Body of pancreas (tissue), 4 donors: ENCODE data around the gene FAM83B. TPM values are rescaled to one million over a fixed set of nuclear protein-coding genes. Genes with fewer than 3 reads are reported as not detected.
"Not testable (repeated sequence)": the region's sequence is repeated elsewhere in the genome, so short reads cannot be mapped to it uniquely, and the experiment has no call there.

Source experiments
- ATAC-seq: fragments of 150-250 bp; one replicate; pipeline ENCODE4 v1.9.1; 2016
- DNase-seq, 4 donors: peaks; one replicate each; pipeline ENCODE4 v3.0.0-alpha.2; 2019
- H3K27ac ChIP-seq, 4 donors: fragments of 200-600 bp; sonication (generic); 1 replicate in 3 of 4; 2 replicates in 1 of 4; pipeline versions ENCODE4 v1.5.1 to v1.6.1; 2016 to 2019; ENCODE audit warnings: mild to moderate bottlenecking in 1 of 4, mixed read lengths in 1 of 4, moderate library complexity in 1 of 4
- H3K27me3 ChIP-seq, 2 donors: fragments of 200-600 bp; sonication (generic); one replicate each; pipeline ENCODE4 v1.6.0; 2016; ENCODE audit warnings: mild to moderate bottlenecking in 1 of 2
- H3K36me3 ChIP-seq, 2 donors: fragments of 200-600 bp; sonication (generic); replicated peaks in 1 of 2; 2 replicates each; pipeline ENCODE4 v1.5.1; 2016; ENCODE audit warnings: low read depth in 2 of 2; ENCODE audit not compliant: insufficient read depth in 1 of 2
- H3K4me1 ChIP-seq: fragments of 200-600 bp; sonication (generic); one replicate; pipeline ENCODE4 v1.6.0; 2016
- H3K4me3 ChIP-seq, 2 donors: fragments of 200-600 bp; sonication (generic); 1 replicate in 1 of 2; 2 replicates in 1 of 2; pipeline ENCODE4 v1.5.1; 2016 to 2019
- H3K9me3 ChIP-seq, 3 donors: fragments of 200-600 bp; sonication (generic); 1 replicate in 2 of 3; 2 replicates in 1 of 3; pipeline ENCODE4 v1.5.1; 2016
- CTCF ChIP-seq, 7 experiments: fragments of 450-650 bp in 4 of 7; fragments of 200-600 bp in 3 of 7; sonication (generic) in 3 of 7; IDR thresholded peaks; one replicate each; pipeline ENCODE4 v1.5.1; 2016 to 2019; ENCODE audit warnings: antibody characterized with exemption in 7 of 7
- POLR2A ChIP-seq, 3 donors: fragments of 450-650 bp; IDR thresholded peaks; one replicate each; pipeline ENCODE4 v1.6.1; 2016; ENCODE audit warnings: antibody characterized with exemption in 3 of 3, mild to moderate bottlenecking in 2 of 3
- WGBS, 2 donors: methylation state at CpG; one replicate each; pipeline ENCODE4 v1.1.5; 2017; 5-methylcytosine and 5-hydroxymethylcytosine counted together
- intact Hi-C: fragments of 100-400 bp; cut with DNase I; formaldehyde crosslinking; loops from one replicate; pipeline ENCODE4 v1.15.1; 2023
- total RNA-seq, 2 donors: library from RNA; depleted of rRNA; stranded (reverse); fragments of >200 nt; gene quantifications; one replicate each; pipeline ENCODE4 v1.1.0, GENCODE V29; 2016

FAM83B gene
- 1 to 10 TPM; 3.4 to 6.9 TPM for total RNA-seq

- Histone ChIP-seq H3K27ac (peak within 1 kb of the TSS; percentile 44 to 89 (median 82)), H3K4me1 (peaks cover 9% of the 10 kb centered on the region), H3K9me3 (no peaks in the 10 kb centered on the region), H3K36me3 (no peaks in the 10 kb centered on the region), H3K4me3 (peak within 1 kb of the TSS; percentile 54 to 67), H3K27me3 (peaks cover 0 to 4% of the 10 kb centered on the region in 2 donors)
- peak; percentile 47 to 82 (median 77) for DNase-seq
- WGBS, 2 donors, result 3 to 4% methylated on average over 11 to 48 of the region's 50 CpGs
- peak; percentile 92 for ATAC-seq
- intact Hi-C loops, result no loop called here
- TF ChIP-seq CTCF (IDR thresholded peaks at IDR 0.05) (no peak), POLR2A (IDR thresholded peaks at IDR 0.05) (peak in 2 of 3 donors; percentile 69 to 70)
These were observed at the start of gene FAM83B for GRCh38 chr6:54846243-54846856. Gene FAM83B (plus strand): TSS chr6:54846771. CDS start chr6:54870247, 23,476 bp downstream.

DNA sequence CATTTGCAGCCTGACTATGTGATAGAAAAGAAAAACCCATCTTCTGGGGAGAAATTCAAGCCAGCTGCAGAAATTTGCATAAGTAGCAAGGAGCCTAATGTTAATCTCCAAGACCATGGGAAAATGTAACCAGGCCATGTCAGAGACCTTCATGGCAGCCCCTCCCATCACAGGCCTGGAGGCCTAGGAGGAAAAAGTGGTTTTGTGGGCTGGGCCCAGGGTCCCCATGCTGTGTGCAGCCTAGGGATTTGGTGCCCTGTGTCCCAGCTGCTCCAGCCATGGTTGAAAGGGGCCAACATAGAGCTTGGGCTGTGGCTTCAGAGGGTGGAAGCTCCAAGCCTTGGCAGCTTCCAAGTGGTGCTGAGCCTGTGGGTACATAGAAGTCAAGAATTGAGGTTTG is 49.7 kb upstream of the FAM83B start:
- H3K36me3 ChIP-seq, H3K4me1 ChIP-seq, H3K9me3 ChIP-seq, intact Hi-C loops, H3K4me3 ChIP-seq, H3K27ac ChIP-seq, DNase-seq, ATAC-seq, H3K27me3 ChIP-seq: not testable (repeated sequence)

DNA sequence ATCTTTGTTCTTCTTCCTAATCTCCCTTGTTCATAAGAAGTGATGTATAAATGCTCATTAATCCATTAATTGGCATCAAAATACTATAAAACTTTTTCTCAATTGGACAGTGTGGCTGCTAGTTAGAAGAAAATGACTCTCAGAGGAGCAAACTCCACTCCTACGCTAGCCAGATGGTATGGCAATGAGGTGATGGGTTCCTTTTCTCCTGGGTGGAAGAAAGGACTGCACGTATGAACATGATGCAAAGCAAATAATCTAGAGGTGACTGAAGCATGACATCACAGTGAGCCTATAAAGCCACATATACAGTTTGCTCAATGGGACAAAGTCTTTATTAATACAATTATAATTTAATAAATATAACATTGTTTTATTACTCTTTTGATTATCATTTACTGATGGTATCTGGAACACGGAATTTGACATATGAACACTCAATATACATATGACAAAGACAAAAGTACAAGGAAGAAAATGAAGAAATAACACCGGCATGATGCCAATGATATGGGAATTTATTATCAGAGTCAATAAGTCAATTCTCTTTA is 46.4 kb upstream of the FAM83B start:
- no peaks in the 10 kb centered on the region for H3K27me3 ChIP-seq
- H3K9me3 ChIP-seq, result no peaks in the 10 kb centered on the region
- no peak overlapping the region for H3K4me3 ChIP-seq
- no peaks in the 10 kb centered on the region for H3K4me1 ChIP-seq
- DNase-seq (no peak), ATAC-seq (no peak)
- WGBS, 2 donors, result 61 to 75% methylated on average over 4 of the region's 4 CpGs
- intact Hi-C loops, result no loop called here
- TF ChIP-seq CTCF (IDR thresholded peaks at IDR 0.05) (no peak), POLR2A (IDR thresholded peaks at IDR 0.05) (no peak)
- no peaks in the 10 kb centered on the region for H3K36me3 ChIP-seq
- H3K27ac ChIP-seq, result no peak overlapping the region

- Histone ChIP-seq H3K27ac (no peak overlapping the region), H3K4me1 (no peaks in the 10 kb centered on the region), H3K4me3 (no peak overlapping the region), H3K36me3 (no peaks in the 10 kb centered on the region), H3K9me3 (no peaks in the 10 kb centered on the region), H3K27me3 (no peaks in the 10 kb centered on the region)
- DNase-seq, result no peak
- TF ChIP-seq CTCF (IDR thresholded peaks at IDR 0.05), result no peak
- no peak for TF ChIP-seq POLR2A (IDR thresholded peaks at IDR 0.05)
- ATAC-seq, result no peak
- intact Hi-C loops, result no loop called here
These were observed 45.3 kb upstream of the FAM83B start for GRCh38 chr6:54801244-54801643.

GRCh38 chr6:54801669-54802068 is 44.9 kb upstream of the FAM83B start:
- H3K4me1 ChIP-seq, result no peaks in the 10 kb centered on the region
- H3K9me3 ChIP-seq, result no peaks in the 10 kb centered on the region
- H3K27me3 ChIP-seq, result no peaks in the 10 kb centered on the region
- no peak overlapping the region for H3K4me3 ChIP-seq
- ATAC-seq (no peak), DNase-seq (no peak)
- H3K36me3 ChIP-seq, result no peaks in the 10 kb centered on the region
- intact Hi-C loops, result no loop called here
- no peak overlapping the region for H3K27ac ChIP-seq
- TF ChIP-seq CTCF (IDR thresholded peaks at IDR 0.05), result no peak
- no peak for TF ChIP-seq POLR2A (IDR thresholded peaks at IDR 0.05)
- WGBS, 2 donors, result 96 to 100% methylated on average over 1 of the region's 1 CpG
